Measurements from ENCODE around the gene MTG1.

GRCh38 chr10:133439517-133440461 is 45.8 kb downstream of the MTG1 start:
- TF ChIP-seq, protein P1, sequence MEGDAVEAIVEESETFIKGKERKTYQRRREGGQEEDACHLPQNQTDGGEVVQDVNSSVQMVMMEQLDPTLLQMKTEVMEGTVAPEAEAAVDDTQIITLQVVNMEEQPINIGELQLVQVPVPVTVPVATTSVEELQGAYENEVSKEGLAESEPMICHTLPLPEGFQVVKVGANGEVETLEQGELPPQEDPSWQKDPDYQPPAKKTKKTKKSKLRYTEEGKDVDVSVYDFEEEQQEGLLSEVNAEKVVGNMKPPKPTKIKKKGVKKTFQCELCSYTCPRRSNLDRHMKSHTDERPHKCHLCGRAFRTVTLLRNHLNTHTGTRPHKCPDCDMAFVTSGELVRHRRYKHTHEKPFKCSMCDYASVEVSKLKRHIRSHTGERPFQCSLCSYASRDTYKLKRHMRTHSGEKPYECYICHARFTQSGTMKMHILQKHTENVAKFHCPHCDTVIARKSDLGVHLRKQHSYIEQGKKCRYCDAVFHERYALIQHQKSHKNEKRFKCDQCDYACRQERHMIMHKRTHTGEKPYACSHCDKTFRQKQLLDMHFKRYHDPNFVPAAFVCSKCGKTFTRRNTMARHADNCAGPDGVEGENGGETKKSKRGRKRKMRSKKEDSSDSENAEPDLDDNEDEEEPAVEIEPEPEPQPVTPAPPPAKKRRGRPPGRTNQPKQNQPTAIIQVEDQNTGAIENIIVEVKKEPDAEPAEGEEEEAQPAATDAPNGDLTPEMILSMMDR (IDR thresholded peaks at IDR 0.05; ENCODE audit: low read depth, low read length), result no peak
- no peak for TF ChIP-seq EZH2phosphoT487 (IDR thresholded peaks at IDR 0.05; ENCODE audit: low read depth)
